Lower leg skin (tissue), 3 donors: ENCODE results near the gene C1QTNF12.

Source experiments
- POLR2A ChIP-seq, 2 donors: fragments of 450-650 bp; IDR thresholded peaks; one replicate each; pipeline ENCODE4 v1.6.1; 2016 to 2017; ENCODE audit warnings: antibody characterized with exemption in 2 of 2, mild to moderate bottlenecking in 1 of 2, moderate library complexity in 1 of 2
- TF ChIP-seq, protein P1 (sequence below), 3 donors: fragments of 450-650 bp; IDR thresholded peaks; one replicate each; pipeline ENCODE4 v1.5.1; 2016; ENCODE audit warnings: antibody characterized with exemption in 3 of 3, mild to moderate bottlenecking in 3 of 3, moderate library complexity in 2 of 3

DNA sequence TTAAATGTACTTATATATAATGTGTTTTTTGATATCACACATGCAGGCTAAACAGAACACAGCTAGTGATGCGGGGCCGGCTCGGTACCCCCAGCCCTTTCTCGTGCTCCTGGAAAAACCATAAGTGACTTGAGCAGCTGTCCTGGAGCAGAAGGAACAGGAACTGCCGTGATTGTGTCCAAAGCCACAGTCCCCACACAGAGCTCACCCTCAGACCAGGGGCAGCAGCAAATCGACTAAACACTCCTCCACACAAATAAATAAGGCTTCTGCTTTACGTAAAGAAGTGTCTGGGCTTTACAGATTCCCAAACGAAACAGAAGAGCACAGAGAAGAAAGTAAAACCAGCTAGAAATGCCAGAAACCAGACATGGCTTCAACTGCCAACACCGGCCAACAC, 17.5 kb upstream of the C1QTNF12 start:
- TF ChIP-seq, protein P1, sequence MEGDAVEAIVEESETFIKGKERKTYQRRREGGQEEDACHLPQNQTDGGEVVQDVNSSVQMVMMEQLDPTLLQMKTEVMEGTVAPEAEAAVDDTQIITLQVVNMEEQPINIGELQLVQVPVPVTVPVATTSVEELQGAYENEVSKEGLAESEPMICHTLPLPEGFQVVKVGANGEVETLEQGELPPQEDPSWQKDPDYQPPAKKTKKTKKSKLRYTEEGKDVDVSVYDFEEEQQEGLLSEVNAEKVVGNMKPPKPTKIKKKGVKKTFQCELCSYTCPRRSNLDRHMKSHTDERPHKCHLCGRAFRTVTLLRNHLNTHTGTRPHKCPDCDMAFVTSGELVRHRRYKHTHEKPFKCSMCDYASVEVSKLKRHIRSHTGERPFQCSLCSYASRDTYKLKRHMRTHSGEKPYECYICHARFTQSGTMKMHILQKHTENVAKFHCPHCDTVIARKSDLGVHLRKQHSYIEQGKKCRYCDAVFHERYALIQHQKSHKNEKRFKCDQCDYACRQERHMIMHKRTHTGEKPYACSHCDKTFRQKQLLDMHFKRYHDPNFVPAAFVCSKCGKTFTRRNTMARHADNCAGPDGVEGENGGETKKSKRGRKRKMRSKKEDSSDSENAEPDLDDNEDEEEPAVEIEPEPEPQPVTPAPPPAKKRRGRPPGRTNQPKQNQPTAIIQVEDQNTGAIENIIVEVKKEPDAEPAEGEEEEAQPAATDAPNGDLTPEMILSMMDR (IDR thresholded peaks at IDR 0.05) = no peak
- TF ChIP-seq POLR2A (IDR thresholded peaks at IDR 0.05) = no peak
